GM10266 (cell line): ENCODE results near the gene FRMPD4.

Experiments
- DNase-seq: peaks from one replicate; pipeline ENCODE4 v3.0.0; 2012; ENCODE audit errors: extremely low spot score
- TF ChIP-seq, protein P1 (sequence below): IDR thresholded peaks from 2 replicates; pipeline ENCODE4 v1.5.1; 2012; ENCODE audit warnings: mild to moderate bottlenecking, low read depth; ENCODE audit not compliant: control insufficient read depth, insufficient read depth; ENCODE audit errors: missing control alignments

FRMPD4 gene

DNA sequence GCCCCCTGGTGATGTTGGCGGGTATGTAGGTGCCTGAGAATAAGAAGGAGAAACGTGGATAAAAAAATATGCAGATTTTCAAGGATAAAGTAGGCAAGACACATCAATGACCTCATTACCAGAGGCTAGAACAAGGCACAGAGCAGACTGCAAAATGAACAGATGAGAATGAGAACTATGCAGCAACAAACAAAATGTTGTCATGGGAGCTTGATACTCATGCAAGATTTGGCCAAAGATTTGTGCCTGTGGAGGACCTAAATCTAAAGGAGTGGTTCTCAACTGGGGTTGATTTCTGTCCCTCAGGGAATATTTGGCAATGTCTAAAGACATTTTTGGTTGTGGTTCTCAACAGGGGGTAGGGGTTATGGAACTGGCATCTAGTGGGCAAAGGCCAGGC, 177.3 kb downstream of the FRMPD4 start:
- TF ChIP-seq, protein P1, sequence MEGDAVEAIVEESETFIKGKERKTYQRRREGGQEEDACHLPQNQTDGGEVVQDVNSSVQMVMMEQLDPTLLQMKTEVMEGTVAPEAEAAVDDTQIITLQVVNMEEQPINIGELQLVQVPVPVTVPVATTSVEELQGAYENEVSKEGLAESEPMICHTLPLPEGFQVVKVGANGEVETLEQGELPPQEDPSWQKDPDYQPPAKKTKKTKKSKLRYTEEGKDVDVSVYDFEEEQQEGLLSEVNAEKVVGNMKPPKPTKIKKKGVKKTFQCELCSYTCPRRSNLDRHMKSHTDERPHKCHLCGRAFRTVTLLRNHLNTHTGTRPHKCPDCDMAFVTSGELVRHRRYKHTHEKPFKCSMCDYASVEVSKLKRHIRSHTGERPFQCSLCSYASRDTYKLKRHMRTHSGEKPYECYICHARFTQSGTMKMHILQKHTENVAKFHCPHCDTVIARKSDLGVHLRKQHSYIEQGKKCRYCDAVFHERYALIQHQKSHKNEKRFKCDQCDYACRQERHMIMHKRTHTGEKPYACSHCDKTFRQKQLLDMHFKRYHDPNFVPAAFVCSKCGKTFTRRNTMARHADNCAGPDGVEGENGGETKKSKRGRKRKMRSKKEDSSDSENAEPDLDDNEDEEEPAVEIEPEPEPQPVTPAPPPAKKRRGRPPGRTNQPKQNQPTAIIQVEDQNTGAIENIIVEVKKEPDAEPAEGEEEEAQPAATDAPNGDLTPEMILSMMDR = no peak
- DNase-seq = no peak

- no peak for DNase-seq
- TF ChIP-seq, protein P1 = no peak
Measured at GRCh38 chrX:12319003-12319519, 180.8 kb downstream of the FRMPD4 start.

DNA sequence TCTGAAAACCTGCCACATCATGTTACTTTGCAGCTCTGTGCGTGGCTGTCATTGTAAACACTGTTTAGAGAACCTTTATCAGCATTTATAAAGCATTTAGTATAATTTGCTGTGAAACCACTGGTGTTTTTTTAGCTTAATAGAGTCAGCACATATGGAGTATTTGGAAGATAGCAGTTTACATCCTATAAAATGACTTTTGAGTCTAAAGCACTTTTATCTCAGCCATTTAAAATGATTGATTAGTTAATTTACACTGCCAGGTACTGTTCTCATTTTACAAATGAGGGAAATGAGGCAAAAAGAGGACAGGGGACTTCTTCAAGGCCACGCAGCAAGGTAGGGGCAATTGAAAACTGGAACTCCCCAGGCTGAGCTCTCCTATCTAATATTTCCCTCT, 181.7 kb downstream of the FRMPD4 start:
- TF ChIP-seq, protein P1 = no peak
- no peak for DNase-seq

DNA sequence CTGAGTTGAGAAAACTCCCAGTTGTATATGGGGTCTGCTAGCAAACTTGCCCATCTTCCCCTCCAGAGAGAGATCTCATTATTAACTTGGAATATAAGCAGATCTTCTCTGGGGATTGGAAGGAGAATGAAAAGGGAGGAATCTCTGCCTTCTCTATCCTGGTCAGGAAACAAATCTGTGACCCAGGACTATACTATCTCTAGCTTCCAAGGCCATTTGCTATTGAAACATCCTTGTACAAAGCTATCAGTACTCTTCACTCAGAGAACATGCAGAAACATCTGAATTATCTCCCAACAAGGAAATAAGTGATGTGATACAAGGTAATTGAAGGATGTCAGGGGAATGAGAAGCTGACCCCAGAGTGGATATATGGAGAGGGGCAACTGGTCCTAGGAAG, 183.8 kb downstream of the FRMPD4 start:
- DNase-seq = no peak
- TF ChIP-seq, protein P1 = no peak

DNA sequence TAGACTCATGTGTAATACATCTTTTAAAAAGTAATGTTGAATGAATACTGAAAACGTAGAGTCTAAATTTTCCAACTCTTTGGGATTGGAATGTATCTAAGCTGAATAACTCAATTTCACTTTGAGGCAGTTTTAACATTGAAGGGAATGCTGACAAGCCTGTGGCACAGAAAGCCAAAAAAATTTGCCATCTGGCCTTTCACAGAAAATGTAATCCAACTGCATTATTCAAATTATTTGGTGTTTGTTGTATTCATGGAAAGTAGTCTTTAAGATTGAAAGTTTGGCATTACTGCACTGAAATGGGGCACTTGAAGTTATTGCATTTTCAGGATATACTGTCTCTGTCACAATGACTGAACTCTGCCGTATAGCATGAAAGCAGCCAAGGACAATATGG, 186.9 kb downstream of the FRMPD4 start:
- no peak for DNase-seq
- TF ChIP-seq, protein P1 = no peak

GRCh38 chrX:12327836-12328235, 189.6 kb downstream of the FRMPD4 start:
- no peak for DNase-seq
- TF ChIP-seq, protein P1 = no peak

GRCh38 chrX:12329476-12329875, 191.2 kb downstream of the FRMPD4 start:
- TF ChIP-seq, protein P1 = no peak
- DNase-seq = no peak
